GM19351 (cell line): ENCODE results near the gene OSMR.

Experiments used
- ATAC-seq: cut with Tn5 transposase; IDR thresholded peaks from one replicate; pipeline ENCODE4 v1.9.1; 2021; ENCODE audit warnings: mild to moderate bottlenecking, moderate library complexity; ENCODE audit not compliant: unreplicated experiment

The OSMR gene

GRCh38 chr5:38871058-38871605 lies 25.3 kb downstream of the OSMR start:
- no peak for ATAC-seq

- ATAC-seq = no peak
Observed at GRCh38 chr5:38871790-38872551, 26.2 kb downstream of the OSMR start.

GRCh38 chr5:38872826-38873225 lies 27.0 kb downstream of the OSMR start:
- no peak for ATAC-seq

- no peak for ATAC-seq
Observed at GRCh38 chr5:38874948-38875456, 29.2 kb downstream of the OSMR start.

- no peak for ATAC-seq
Observed at GRCh38 chr5:38878391-38879077, 32.7 kb downstream of the OSMR start.

GRCh38 chr5:38879078-38879460 lies 33.3 kb downstream of the OSMR start:
- no peak for ATAC-seq

GRCh38 chr5:38883842-38884241 lies 38.0 kb downstream of the OSMR start:
- ATAC-seq = no peak

GRCh38 chr5:38885208-38885607 lies 39.4 kb downstream of the OSMR start:
- no peak for ATAC-seq

GRCh38 chr5:38888041-38888440 lies 42.2 kb downstream of the OSMR start:
- no peak for ATAC-seq

GRCh38 chr5:38889424-38889823 lies 43.6 kb downstream of the OSMR start:
- ATAC-seq = no peak

- no peak for ATAC-seq
Observed at GRCh38 chr5:38891563-38891962, 45.8 kb downstream of the OSMR start.

GRCh38 chr5:38892363-38892762 lies 46.6 kb downstream of the OSMR start:
- ATAC-seq = no peak

- no peak for ATAC-seq
Observed at GRCh38 chr5:38896760-38897159, 50.9 kb downstream of the OSMR start.

- no peak for ATAC-seq
Observed at GRCh38 chr5:38899936-38900335, 54.1 kb downstream of the OSMR start.

GRCh38 chr5:38905516-38905915 lies 59.7 kb downstream of the OSMR start:
- ATAC-seq = no peak

- ATAC-seq = no peak
Observed at GRCh38 chr5:38906503-38906902, 60.7 kb downstream of the OSMR start.

- no peak for ATAC-seq
Observed at GRCh38 chr5:38911933-38912332, 66.1 kb downstream of the OSMR start.

- ATAC-seq = no peak
Observed at GRCh38 chr5:38913714-38914113, 67.9 kb downstream of the OSMR start.

GRCh38 chr5:38916802-38917201 lies 71.0 kb downstream of the OSMR start:
- no peak for ATAC-seq

GRCh38 chr5:38921174-38921573 lies 75.4 kb downstream of the OSMR start:
- no peak for ATAC-seq

- peak; percentile 95 for ATAC-seq
Observed at GRCh38 chr5:38922199-38922598, 76.4 kb downstream of the OSMR start.
